MM.1S (cell line): ENCODE results near the gene UBN2.

Experiments used
- EZH2 ChIP-seq: fragments of 300-600 bp; sonication (generic); optimal IDR thresholded peaks from 2 replicates; pipeline ENCODE3; 2017; ENCODE audit warnings: low read depth, mild to moderate bottlenecking, antibody characterized with exemption, low read length, mixed read lengths
- EZH2phosphoT487 ChIP-seq: fragments of 300-600 bp; sonication (generic); IDR thresholded peaks from 2 replicates; pipeline ENCODE4 v1.6.1; 2018; ENCODE audit warnings: antibody characterized with exemption, low read length
- TF ChIP-seq, protein P1 (sequence below): fragments of 300-600 bp; sonication (generic); IDR thresholded peaks from 2 replicates; pipeline ENCODE4 v1.5.1; 2016; ENCODE audit warnings: antibody characterized with exemption, low read length, mixed read lengths

- TF ChIP-seq, protein P1, sequence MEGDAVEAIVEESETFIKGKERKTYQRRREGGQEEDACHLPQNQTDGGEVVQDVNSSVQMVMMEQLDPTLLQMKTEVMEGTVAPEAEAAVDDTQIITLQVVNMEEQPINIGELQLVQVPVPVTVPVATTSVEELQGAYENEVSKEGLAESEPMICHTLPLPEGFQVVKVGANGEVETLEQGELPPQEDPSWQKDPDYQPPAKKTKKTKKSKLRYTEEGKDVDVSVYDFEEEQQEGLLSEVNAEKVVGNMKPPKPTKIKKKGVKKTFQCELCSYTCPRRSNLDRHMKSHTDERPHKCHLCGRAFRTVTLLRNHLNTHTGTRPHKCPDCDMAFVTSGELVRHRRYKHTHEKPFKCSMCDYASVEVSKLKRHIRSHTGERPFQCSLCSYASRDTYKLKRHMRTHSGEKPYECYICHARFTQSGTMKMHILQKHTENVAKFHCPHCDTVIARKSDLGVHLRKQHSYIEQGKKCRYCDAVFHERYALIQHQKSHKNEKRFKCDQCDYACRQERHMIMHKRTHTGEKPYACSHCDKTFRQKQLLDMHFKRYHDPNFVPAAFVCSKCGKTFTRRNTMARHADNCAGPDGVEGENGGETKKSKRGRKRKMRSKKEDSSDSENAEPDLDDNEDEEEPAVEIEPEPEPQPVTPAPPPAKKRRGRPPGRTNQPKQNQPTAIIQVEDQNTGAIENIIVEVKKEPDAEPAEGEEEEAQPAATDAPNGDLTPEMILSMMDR: no peak
- TF ChIP-seq EZH2 (no peak), EZH2phosphoT487 (no peak)
Measured at GRCh38 chr7:139241258-139241657, 10.2 kb downstream of the UBN2 start.
